Measurements from ENCODE around the gene FAM131C. TPM values are rescaled to one million over a fixed set of nuclear protein-coding genes. Genes with fewer than 3 reads are reported as not detected.

Gene FAM131C
- total RNA-seq, 2 donors from 2014 or later: 0.66 to 2.5 TPM

GRCh38 chr1:16013908-16014258 lies 59.6 kb downstream of the FAM131C start:
- Mint-ChIP-seq H3K27ac (peak overlapping the region; percentile 84), H3K4me1 (peaks cover 19% of the 10 kb centered on the region), H3K9me3 (no peaks in the 10 kb centered on the region), H3K4me3 (peak overlapping the region; percentile 40), H3K27me3 (ENCODE audit: insufficient read depth) (no peaks in the 10 kb centered on the region), H3K36me3 (ENCODE audit: low read depth) (no peaks in the 10 kb centered on the region)
- no peak for DNase-seq
- H3K27ac ChIP-seq (ENCODE audit: low read depth, low read length): no peak overlapping the region
- no peaks in the 10 kb centered on the region for H3K9me3 ChIP-seq (ENCODE audit: control insufficient read depth, low read length)
- 77 to 83% methylated on average over 1 to 4 of the region's 4 CpGs for WGBS, 2 experiments (ENCODE audit: insufficient coverage in 1 of 2, insufficient read length in 1 of 2)
- H3K36me3 ChIP-seq (ENCODE audit: control insufficient read depth, insufficient read depth, low read length): no peaks in the 10 kb centered on the region
- no peak for TF ChIP-seq CTCF (conservative IDR thresholded peaks at IDR 0.05)
- no peaks in the 10 kb centered on the region for H3K27me3 ChIP-seq (ENCODE audit: control insufficient read depth, insufficient read depth, low read length, poor library complexity, severe bottlenecking)
- H3K4me3 ChIP-seq (ENCODE audit: low read length): no peak overlapping the region
- H3K4me1 ChIP-seq (ENCODE audit: control insufficient read depth, insufficient read depth, low read length): peaks cover 5% of the 10 kb centered on the region
- no peak overlapping the region for H3K9ac ChIP-seq (ENCODE audit: extremely low read depth, low read length, poor library complexity, severe bottlenecking)

GRCh38 chr1:16013220-16013907 lies 60.1 kb downstream of the FAM131C start:
- no peak for TF ChIP-seq CTCF (conservative IDR thresholded peaks at IDR 0.05)
- no peaks in the 10 kb centered on the region for H3K36me3 ChIP-seq (ENCODE audit: control insufficient read depth, insufficient read depth, low read length)
- H3K9ac ChIP-seq (ENCODE audit: extremely low read depth, low read length, poor library complexity, severe bottlenecking): peak overlapping the region; percentile 38
- H3K4me1 ChIP-seq (ENCODE audit: control insufficient read depth, insufficient read depth, low read length): peaks cover 5% of the 10 kb centered on the region
- H3K9me3 Mint-ChIP-seq: no peaks in the 10 kb centered on the region
- WGBS, 2 experiments (ENCODE audit: insufficient coverage in 1 of 2, insufficient read length in 1 of 2): 32 to 83% methylated on average over 8 to 27 of the region's 28 CpGs
- H3K27ac Mint-ChIP-seq: peak overlapping the region; percentile 84
- no peak overlapping the region for H3K27ac ChIP-seq (ENCODE audit: low read depth, low read length)
- peak overlapping the region; percentile 40 for H3K4me3 Mint-ChIP-seq
- no peaks in the 10 kb centered on the region for H3K9me3 ChIP-seq (ENCODE audit: control insufficient read depth, low read length)
- DNase-seq: peak; percentile 94
- no peaks in the 10 kb centered on the region for H3K27me3 ChIP-seq (ENCODE audit: control insufficient read depth, insufficient read depth, low read length, poor library complexity, severe bottlenecking)
- H3K4me3 ChIP-seq (ENCODE audit: low read length): peak overlapping the region; percentile 56
- no peaks in the 10 kb centered on the region for H3K27me3 Mint-ChIP-seq (ENCODE audit: insufficient read depth)
- no peaks in the 10 kb centered on the region for H3K36me3 Mint-ChIP-seq (ENCODE audit: low read depth)
- peaks cover 18% of the 10 kb centered on the region for H3K4me1 Mint-ChIP-seq

- H3K36me3 ChIP-seq (ENCODE audit: control insufficient read depth, insufficient read depth, low read length): no peaks in the 10 kb centered on the region
- H3K4me1 ChIP-seq (ENCODE audit: control insufficient read depth, insufficient read depth, low read length): peaks cover under 1% of the 10 kb centered on the region
- no peaks in the 10 kb centered on the region for H3K27me3 ChIP-seq (ENCODE audit: control insufficient read depth, insufficient read depth, low read length, poor library complexity, severe bottlenecking)
- peak; percentile 22 for TF ChIP-seq CTCF (conservative IDR thresholded peaks at IDR 0.05)
- peak overlapping the region; percentile 48 for H3K27ac Mint-ChIP-seq
- H3K9me3 ChIP-seq (ENCODE audit: control insufficient read depth, low read length): no peaks in the 10 kb centered on the region
- peak overlapping the region; percentile 38 for H3K9ac ChIP-seq (ENCODE audit: extremely low read depth, low read length, poor library complexity, severe bottlenecking)
- DNase-seq: peak; percentile 93
- H3K27ac ChIP-seq (ENCODE audit: low read depth, low read length): no peak overlapping the region
- no peaks in the 10 kb centered on the region for H3K9me3 Mint-ChIP-seq
- H3K36me3 Mint-ChIP-seq (ENCODE audit: low read depth): no peaks in the 10 kb centered on the region
- 11 to 13% methylated on average over 8 to 36 of the region's 36 CpGs for whole genome bisulfite sequencing, 2 experiments (ENCODE audit: insufficient coverage in 1 of 2, insufficient read length in 1 of 2)
- H3K4me3 ChIP-seq (ENCODE audit: low read length): peak overlapping the region; percentile 56
- H3K4me3 Mint-ChIP-seq: peak overlapping the region; percentile 40
- H3K4me1 Mint-ChIP-seq: peaks cover 14% of the 10 kb centered on the region
- H3K27me3 Mint-ChIP-seq (ENCODE audit: insufficient read depth): no peaks in the 10 kb centered on the region
Measured at GRCh38 chr1:16012590-16013219, 60.7 kb downstream of the FAM131C start.
